ENCODE measurements around the gene ENPP3. TPM values are rescaled to one million over a fixed set of nuclear protein-coding genes. Genes with fewer than 3 reads are reported as not detected.

Gene ENPP3
- total and polyA plus RNA-seq, 2 experiments from 2014 or later = not detected

- no peak for TF ChIP-seq ZNF462 (CRISPR knock-in tag; IDR thresholded peaks at IDR 0.05)
- no peak for TF ChIP-seq EZH2phosphoT487 (IDR thresholded peaks at IDR 0.05; ENCODE audit: unreplicated experiment)
Observed at GRCh38 chr6:131727868-131728267, 90.8 kb downstream of the ENPP3 start (continued).

- Histone ChIP-seq H2AFZ (peak overlapping the region; percentile 24; the same call in 1 of the 2 replicates), H3K27me3 (ENCODE audit: insufficient read depth) (no peaks in the 10 kb centered on the region), H3K79me2 (replicated peaks; ENCODE audit: insufficient read depth) (no peaks in the 10 kb centered on the region), H3K4me2 (no peak overlapping the region), H3K9me2 (ENCODE audit: insufficient read depth) (no peaks in the 10 kb centered on the region), H3K36me3 (ENCODE audit: insufficient read depth) (0 out of 2 replicates have a peak, but pooled peaks cover 3% of the 10 kb centered on the region), H3F3A (replicated peaks; ENCODE audit: low read depth) (no peaks in the 10 kb centered on the region), H3K4me1 (ENCODE audit: insufficient read depth) (peaks cover 8% of the 10 kb centered on the region; the same call in 1 of the 2 replicates), H4K20me1 (replicated peaks; ENCODE audit: insufficient read depth) (no peaks in the 10 kb centered on the region), H3K4me3 (no peak overlapping the region), H3K27ac (ENCODE audit: low read depth) (no peak overlapping the region)
- H3K4me1 Mint-ChIP-seq = peaks cover 13% of the 10 kb centered on the region; the same call in 2 of the 3 replicates
- DNase-seq (ENCODE audit: low spot score) (no peak), ATAC-seq (no peak)
- H3K27ac Mint-ChIP-seq = no peak overlapping the region
- H3K36me3 Mint-ChIP-seq (ENCODE audit: low read depth) = peaks cover 3% of the 10 kb centered on the region; the same call in 2 of the 3 replicates
- H3K4me3 Mint-ChIP-seq = no peak overlapping the region
- H3K27me3 Mint-ChIP-seq (ENCODE audit: insufficient read depth, low read depth, poor library complexity) = peaks cover 4% of the 10 kb centered on the region
- peaks cover 4% of the 10 kb centered on the region; the same call in 1 of the 3 replicates for H3K9me3 Mint-ChIP-seq
- TF ChIP-seq ZNF462 (CRISPR knock-in tag; IDR thresholded peaks at IDR 0.05) (no peak), ZNF331 (CRISPR knock-in tag; IDR thresholded peaks at IDR 0.05; ENCODE audit: low read depth) (no peak)
- TF ChIP-seq, protein P1, sequence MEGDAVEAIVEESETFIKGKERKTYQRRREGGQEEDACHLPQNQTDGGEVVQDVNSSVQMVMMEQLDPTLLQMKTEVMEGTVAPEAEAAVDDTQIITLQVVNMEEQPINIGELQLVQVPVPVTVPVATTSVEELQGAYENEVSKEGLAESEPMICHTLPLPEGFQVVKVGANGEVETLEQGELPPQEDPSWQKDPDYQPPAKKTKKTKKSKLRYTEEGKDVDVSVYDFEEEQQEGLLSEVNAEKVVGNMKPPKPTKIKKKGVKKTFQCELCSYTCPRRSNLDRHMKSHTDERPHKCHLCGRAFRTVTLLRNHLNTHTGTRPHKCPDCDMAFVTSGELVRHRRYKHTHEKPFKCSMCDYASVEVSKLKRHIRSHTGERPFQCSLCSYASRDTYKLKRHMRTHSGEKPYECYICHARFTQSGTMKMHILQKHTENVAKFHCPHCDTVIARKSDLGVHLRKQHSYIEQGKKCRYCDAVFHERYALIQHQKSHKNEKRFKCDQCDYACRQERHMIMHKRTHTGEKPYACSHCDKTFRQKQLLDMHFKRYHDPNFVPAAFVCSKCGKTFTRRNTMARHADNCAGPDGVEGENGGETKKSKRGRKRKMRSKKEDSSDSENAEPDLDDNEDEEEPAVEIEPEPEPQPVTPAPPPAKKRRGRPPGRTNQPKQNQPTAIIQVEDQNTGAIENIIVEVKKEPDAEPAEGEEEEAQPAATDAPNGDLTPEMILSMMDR (conservative IDR thresholded peaks at IDR 0.05; ENCODE audit: low read depth in 2 of 2) = no peak
- TF ChIP-seq, protein P2, sequence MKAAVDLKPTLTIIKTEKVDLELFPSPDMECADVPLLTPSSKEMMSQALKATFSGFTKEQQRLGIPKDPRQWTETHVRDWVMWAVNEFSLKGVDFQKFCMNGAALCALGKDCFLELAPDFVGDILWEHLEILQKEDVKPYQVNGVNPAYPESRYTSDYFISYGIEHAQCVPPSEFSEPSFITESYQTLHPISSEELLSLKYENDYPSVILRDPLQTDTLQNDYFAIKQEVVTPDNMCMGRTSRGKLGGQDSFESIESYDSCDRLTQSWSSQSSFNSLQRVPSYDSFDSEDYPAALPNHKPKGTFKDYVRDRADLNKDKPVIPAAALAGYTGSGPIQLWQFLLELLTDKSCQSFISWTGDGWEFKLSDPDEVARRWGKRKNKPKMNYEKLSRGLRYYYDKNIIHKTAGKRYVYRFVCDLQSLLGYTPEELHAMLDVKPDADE (IDR thresholded peaks at IDR 0.05) = no peak
Observed at GRCh38 chr6:131728296-131728939, 91.3 kb downstream of the ENPP3 start.
